ENCODE results near the gene MYNN. TPM values are rescaled to one million over a fixed set of nuclear protein-coding genes. Genes with fewer than 3 reads are reported as not detected.

MYNN gene
- total and polyA plus RNA-seq, 9 of the 15 experiments (the other 6 are each of a cell fraction or from before 2014, with no cell fraction given) = 10.4 to 35.7 (median 21.3) TPM

DNA sequence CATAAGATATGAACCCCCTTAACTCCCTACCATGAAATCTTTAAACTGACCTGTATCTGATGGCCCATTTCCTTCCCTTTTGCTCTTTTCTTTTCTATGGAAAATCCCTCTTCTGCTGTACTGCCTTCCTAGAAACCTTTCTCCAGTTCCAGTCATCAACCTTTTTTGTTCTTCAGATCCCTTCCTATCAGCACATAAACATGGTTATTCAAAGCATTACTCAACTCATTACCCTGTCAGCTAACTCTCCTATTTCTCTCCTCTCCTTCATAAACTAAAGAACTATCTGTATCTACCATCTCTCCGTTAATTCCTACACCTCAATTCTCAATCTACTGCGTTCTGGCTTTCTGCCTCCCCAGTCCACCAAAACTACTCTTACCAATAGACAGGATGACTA is 21.3 kb upstream of the MYNN start (continued):
- TF ChIP-seq BRCA1 (IDR thresholded peaks at IDR 0.05) = no peak
- TF ChIP-seq BRCA1 (CRISPR knock-in tag; IDR thresholded peaks at IDR 0.05) = no peak
- TF ChIP-seq CXXC5 (CRISPR knock-in tag; IDR thresholded peaks at IDR 0.05) = no peak
- TF ChIP-seq, protein P1, sequence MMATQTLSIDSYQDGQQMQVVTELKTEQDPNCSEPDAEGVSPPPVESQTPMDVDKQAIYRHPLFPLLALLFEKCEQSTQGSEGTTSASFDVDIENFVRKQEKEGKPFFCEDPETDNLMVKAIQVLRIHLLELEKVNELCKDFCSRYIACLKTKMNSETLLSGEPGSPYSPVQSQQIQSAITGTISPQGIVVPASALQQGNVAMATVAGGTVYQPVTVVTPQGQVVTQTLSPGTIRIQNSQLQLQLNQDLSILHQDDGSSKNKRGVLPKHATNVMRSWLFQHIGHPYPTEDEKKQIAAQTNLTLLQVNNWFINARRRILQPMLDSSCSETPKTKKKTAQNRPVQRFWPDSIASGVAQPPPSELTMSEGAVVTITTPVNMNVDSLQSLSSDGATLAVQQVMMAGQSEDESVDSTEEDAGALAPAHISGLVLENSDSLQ (IDR thresholded peaks at IDR 0.05) = peak; percentile 37; the same call in 1 of the 2 replicates
- no peak for TF ChIP-seq POLR2A (conservative IDR thresholded peaks at IDR 0.05)
- TF ChIP-seq KLF16 (IDR thresholded peaks at IDR 0.05) = no peak
- TF ChIP-seq, protein P2, sequence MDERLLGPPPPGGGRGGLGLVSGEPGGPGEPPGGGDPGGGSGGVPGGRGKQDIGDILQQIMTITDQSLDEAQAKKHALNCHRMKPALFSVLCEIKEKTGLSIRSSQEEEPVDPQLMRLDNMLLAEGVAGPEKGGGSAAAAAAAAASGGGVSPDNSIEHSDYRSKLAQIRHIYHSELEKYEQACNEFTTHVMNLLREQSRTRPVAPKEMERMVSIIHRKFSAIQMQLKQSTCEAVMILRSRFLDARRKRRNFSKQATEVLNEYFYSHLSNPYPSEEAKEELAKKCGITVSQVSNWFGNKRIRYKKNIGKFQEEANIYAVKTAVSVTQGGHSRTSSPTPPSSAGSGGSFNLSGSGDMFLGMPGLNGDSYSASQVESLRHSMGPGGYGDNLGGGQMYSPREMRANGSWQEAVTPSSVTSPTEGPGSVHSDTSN (CRISPR knock-in tag; IDR thresholded peaks at IDR 0.05; ENCODE audit: low read depth) = no peak
- TF ChIP-seq, protein P2 (tag; conservative IDR thresholded peaks at IDR 0.05; ENCODE audit: low read depth) = peak; percentile 76
- TF ChIP-seq ZNF707 (CRISPR knock-in tag; conservative IDR thresholded peaks at IDR 0.05) = no peak
- TF ChIP-seq ELF1 (tag; IDR thresholded peaks at IDR 0.05) = no peak
- TF ChIP-seq ZNF232 (CRISPR knock-in tag; IDR thresholded peaks at IDR 0.05) = no peak
- TF ChIP-seq, protein P3, sequence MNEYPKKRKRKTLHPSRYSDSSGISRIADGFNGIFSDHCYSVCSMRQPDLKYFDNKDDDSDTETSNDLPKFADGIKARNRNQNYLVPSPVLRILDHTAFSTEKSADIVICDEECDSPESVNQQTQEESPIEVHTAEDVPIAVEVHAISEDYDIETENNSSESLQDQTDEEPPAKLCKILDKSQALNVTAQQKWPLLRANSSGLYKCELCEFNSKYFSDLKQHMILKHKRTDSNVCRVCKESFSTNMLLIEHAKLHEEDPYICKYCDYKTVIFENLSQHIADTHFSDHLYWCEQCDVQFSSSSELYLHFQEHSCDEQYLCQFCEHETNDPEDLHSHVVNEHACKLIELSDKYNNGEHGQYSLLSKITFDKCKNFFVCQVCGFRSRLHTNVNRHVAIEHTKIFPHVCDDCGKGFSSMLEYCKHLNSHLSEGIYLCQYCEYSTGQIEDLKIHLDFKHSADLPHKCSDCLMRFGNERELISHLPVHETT (CRISPR knock-in tag; conservative IDR thresholded peaks at IDR 0.05 in 1 of 2, IDR thresholded peaks at IDR 0.05 in 1 of 2) = no peak
- no peak for TF ChIP-seq FUS (optimal IDR thresholded peaks at IDR 0.05; ENCODE audit: low read depth, low read length)
- TF ChIP-seq, protein P4, sequence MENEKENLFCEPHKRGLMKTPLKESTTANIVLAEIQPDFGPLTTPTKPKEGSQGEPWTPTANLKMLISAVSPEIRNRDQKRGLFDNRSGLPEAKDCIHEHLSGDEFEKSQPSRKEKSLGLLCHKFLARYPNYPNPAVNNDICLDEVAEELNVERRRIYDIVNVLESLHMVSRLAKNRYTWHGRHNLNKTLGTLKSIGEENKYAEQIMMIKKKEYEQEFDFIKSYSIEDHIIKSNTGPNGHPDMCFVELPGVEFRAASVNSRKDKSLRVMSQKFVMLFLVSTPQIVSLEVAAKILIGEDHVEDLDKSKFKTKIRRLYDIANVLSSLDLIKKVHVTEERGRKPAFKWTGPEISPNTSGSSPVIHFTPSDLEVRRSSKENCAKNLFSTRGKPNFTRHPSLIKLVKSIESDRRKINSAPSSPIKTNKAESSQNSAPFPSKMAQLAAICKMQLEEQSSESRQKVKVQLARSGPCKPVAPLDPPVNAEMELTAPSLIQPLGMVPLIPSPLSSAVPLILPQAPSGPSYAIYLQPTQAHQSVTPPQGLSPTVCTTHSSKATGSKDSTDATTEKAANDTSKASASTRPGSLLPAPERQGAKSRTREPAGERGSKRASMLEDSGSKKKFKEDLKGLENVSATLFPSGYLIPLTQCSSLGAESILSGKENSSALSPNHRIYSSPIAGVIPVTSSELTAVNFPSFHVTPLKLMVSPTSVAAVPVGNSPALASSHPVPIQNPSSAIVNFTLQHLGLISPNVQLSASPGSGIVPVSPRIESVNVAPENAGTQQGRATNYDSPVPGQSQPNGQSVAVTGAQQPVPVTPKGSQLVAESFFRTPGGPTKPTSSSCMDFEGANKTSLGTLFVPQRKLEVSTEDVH (IDR thresholded peaks at IDR 0.05; ENCODE audit: low read depth, partially characterized antibody) = no peak
- peak; percentile 74 for TF ChIP-seq MEIS2 (IDR thresholded peaks at IDR 0.05; ENCODE audit: partially characterized antibody)
- no peak for TF ChIP-seq FOXJ2 (tag; IDR thresholded peaks at IDR 0.05)
- TF ChIP-seq MIER1 (IDR thresholded peaks at IDR 0.05; ENCODE audit: low read depth) = no peak
- TF ChIP-seq SMARCE1 (IDR thresholded peaks at IDR 0.05) = peak; percentile 19; the same call in 1 of the 2 replicates
- no peak for TF ChIP-seq RBBP5 (IDR thresholded peaks at IDR 0.05; ENCODE audit: borderline replicate concordance, insufficient read depth, low read length, poor library complexity, severe bottlenecking)
- TF ChIP-seq FOXM1 (IDR thresholded peaks at IDR 0.05; ENCODE audit: low read depth) = 0 out of 2 replicates have a peak, but pooled peaks have one; percentile 17
- no peak for TF ChIP-seq FOXM1 (CRISPR knock-in tag; IDR thresholded peaks at IDR 0.05; ENCODE audit: low read depth)
- TF ChIP-seq, protein P5, sequence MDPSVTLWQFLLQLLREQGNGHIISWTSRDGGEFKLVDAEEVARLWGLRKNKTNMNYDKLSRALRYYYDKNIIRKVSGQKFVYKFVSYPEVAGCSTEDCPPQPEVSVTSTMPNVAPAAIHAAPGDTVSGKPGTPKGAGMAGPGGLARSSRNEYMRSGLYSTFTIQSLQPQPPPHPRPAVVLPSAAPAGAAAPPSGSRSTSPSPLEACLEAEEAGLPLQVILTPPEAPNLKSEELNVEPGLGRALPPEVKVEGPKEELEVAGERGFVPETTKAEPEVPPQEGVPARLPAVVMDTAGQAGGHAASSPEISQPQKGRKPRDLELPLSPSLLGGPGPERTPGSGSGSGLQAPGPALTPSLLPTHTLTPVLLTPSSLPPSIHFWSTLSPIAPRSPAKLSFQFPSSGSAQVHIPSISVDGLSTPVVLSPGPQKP (CRISPR knock-in tag; IDR thresholded peaks at IDR 0.05) = no peak

Measured in K562 (cell line).